HG03159 (cell line): ENCODE results near the gene MED27.
"Not testable (repeated sequence)": the region's sequence is repeated elsewhere in the genome, so short reads cannot be mapped to it uniquely, and the experiment has no call there.

Experiments used
- ATAC-seq: cut with Tn5 transposase; IDR thresholded peaks from one replicate; pipeline ENCODE4 v1.9.1; 2021; ENCODE audit warnings: mild to moderate bottlenecking, moderate library complexity; ENCODE audit not compliant: unreplicated experiment

Gene MED27

DNA sequence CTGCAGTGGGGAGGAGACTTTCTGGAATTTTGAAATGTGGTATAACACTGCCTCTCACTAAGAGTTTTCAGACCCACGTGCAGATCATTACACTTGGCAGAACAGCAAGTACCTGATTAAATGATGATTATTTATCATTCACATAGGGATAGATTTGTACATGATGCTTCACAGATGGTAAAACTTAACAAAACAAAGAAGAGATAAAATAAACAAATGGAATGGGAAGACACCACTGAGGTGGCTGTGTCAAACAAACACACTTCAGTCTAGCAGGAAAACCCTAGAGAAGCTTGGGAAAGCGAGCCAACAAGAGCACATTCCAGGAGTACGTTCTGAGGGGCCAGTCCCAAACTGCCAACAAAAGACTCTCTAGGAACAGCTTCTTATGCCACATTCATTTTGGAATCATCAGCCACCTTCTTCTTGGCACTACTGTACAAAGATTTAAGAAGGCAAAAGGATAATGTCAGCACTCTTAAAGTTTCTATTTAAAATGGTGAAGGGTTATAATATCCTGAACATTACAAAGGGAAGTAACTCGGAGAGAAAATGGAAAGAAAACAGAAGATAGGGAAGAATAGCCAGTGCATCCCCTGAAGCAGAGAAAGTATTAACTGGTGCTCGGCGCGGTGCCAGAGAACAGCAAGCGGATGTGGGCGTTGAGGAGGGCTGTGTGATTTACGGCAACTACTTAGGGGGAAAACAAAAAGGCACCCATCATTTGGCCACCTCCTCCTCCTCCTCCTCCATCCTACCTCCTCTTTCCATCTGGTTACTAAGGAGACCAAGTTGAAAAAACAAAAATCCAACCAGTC, 1.6 kb downstream of the MED27 start:
- no peak for ATAC-seq

DNA sequence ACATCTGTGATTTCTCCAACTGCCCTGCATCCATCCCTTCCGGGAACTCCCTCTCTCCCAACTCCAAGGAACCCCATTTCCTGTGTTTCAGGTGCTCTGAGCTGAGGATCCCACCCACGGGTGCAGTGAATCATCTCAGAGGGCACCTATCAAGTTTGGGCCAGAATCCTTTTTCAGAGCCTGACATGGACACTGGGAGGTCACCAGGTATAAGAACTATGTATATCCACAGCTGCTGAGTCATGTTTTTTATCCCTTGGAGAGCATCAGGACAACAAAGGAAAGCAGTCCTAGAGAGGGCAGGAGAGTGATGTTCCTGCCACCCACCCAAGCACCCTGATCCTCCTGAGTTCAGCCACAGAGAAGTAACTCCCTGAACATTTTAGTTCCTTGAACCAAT, 3.8 kb downstream of the MED27 start:
- no peak for ATAC-seq

DNA sequence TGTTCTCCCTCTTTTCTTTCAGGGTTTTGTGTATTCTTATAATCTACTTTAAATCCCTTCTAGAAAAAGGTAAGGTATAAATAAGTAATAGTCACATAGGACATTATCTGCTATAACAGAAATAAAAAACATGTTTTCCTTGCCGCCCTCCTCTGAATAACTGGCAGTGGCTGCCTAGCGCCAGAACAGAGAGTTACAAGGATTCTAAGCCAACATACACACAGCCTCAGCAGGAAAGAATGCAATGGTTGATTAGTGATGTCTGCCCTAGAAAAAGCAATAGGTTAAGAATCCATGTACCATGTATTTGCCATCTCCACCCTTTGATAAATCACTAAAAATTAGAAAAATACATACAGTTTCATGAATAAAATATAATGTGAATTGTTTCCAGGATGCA, 4.9 kb downstream of the MED27 start:
- ATAC-seq: no peak

DNA sequence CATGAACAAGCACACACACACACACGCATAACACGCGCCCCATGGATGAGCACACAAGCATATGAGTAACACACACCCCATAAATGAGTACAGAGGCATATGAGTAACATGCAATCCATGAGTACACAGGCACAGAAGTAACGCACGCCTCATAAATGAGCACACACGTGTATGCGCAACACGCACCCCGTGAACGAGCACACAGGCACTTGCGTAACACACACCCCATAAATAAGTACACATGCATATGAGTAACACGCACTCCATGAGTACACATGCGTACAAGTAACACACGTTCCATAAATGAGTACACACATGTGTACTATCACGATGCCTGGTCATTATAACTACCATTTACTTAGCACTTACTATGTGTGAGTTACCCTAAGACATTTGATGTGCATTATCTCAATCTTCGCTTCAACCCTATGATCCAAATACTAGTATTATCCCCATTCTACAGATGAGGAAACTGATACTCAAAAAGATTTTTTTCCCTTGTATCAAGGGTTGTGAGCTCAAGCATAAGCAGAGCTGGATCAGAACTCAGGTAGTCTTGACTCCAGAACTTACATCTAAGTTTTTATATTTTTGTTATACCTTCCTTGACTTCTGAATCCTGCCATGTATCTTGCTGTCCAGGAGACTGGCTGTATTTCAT, 7.7 kb downstream of the MED27 start:
- ATAC-seq: no peak

DNA sequence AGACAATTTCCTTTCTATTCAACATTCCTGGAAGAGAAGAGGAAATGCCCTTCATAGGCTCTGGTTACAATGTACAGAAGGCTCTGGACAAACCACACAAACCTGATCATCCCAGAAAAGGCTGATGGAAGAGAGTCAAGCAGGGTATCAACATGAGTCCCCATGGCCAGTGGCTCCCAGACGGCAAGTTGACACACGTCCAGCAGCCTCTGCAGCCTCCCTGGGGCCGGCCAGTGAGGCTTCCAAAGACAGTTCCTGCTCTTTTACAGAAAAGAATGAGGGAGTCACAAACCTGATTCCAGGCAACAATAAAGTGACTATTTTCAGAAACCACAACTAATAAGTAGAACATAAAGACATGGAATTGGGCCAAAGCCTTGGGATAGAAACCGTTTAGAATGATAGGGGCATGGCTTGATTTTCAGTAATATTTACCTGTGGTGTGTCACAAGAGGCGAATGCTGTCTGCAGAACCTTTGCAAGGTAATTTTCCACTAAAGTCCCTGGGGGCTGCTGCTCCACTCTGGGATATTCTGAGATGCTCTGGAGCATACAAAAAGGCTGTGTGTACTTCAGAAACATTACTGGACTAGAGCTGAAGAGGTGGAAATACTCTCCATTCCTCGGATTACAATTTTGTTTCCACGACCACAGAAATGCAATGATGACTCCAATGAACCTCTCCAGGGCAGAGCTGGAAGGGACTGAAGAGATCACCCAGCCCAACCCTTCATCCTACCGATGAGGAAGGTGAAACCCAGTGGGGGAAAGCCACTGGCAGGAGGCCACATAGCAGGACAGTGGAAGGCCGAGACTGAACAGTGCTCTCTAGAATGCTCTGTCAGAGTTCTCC, 10.4 kb downstream of the MED27 start:
- no peak for ATAC-seq

DNA sequence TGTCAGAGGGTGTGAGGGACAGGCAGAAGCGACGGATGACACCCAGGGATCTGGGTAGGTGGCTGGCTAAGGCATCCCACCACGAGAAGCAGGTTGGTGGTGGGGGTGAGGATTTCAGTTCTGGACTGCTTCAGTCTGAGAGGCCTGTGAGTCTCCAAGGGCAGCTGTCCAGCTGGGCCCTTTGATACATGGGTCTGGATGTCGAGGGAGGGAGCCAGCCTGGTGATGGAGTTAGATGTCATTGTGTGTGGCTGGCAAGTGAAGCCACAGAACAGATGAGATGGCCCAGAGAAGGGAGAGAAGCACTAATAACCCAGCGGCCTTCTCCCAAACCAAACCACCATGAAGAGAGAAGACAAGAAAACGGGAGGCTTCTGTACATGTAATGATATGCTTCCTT, 11.1 kb downstream of the MED27 start:
- no peak for ATAC-seq

DNA sequence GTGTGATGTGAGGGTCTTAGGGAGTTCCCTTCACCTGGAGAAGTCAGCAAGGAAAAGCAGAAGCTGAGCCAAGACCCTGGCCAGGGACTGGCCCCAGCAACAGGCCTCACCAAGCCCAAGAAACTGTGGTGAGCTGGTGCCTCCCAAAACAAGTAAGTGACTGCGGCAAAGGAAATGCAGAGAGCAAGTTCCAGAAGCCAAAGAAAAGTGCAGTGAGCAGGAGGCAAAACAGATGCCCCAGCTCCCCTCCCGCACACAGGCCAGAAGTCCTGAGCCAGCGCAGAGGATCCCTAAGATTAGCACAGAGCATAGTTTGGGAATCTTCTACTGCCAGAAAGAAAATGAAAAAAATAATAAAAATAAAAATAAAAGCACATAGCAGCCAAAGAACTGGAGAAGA, 13.2 kb downstream of the MED27 start:
- no peak for ATAC-seq

DNA sequence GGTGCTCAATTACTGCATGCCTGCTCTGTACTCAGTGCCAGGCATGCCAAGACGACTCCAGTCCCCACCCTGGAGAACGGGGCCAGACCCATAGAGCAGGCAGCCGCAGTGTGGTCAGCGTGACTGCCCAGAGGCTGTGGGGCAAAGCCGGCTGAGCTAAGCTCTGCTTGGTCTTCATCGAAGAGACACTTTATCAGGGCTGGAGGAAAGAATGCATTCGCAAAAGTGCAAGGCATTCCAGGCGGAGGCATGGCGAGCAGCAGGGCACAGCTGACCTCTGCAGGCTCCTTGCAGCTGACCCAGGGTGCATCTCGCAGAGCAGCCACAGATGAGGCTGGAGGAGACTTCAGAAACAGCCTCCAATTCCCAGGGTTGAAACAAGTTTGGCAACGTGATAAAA, 13.6 kb downstream of the MED27 start:
- ATAC-seq: no peak

DNA sequence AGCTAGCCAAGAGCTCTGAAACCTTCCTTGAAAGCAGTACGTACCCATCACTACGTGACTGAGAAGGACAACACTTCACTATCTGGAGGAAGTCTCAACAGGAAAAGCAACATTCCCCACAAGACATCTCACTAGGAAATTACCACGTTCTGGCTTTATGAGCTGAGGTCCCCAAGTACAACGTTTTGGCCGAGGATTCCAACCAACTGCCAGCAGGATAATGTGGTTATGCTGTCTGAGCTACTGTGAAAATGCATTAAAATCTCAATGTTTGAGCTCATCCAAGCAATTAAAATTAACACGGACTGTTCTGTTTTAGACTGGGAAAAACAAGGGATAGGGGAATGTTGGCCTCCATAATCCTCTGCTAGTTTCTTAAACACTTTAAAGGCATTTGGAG, 16.4 kb downstream of the MED27 start:
- no peak for ATAC-seq

DNA sequence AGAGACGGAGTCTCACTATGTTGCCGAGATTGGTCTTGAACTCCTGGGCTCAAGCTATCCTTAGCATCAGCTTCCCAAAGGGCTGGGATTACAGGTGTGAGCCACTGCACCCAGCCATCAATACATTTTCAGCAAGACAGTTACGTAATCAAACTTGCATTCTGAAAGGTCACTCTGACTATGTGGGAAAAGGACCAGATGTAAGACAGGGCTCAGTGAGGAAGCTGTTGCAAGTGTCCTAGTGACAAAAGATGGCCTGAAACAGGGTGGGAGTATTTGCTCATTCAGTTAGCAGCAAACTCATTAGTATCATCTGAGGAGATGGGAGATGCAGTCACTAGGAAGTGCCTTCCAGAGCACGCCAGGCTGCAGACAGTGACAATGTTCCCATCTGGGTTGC, 16.9 kb downstream of the MED27 start:
- ATAC-seq: no peak

DNA sequence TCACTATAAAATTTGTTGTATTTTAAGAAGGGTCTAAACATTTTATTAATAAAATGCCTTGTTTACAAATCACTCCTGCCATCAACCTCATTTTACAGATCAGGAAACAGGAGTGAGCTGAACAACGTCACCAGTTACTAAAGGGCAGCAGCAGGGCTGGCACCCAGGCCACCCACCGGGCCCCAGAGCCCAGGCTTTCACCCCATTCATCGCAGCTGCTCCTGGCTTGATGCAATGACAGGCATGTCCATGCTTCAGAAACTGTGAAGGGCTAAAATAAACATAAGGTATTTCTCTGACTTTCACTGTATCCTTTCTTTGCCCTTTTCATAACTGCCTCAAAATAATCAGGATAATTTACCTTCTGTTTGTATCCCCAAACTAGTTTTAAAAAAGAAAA, 18.1 kb downstream of the MED27 start:
- no peak for ATAC-seq

DNA sequence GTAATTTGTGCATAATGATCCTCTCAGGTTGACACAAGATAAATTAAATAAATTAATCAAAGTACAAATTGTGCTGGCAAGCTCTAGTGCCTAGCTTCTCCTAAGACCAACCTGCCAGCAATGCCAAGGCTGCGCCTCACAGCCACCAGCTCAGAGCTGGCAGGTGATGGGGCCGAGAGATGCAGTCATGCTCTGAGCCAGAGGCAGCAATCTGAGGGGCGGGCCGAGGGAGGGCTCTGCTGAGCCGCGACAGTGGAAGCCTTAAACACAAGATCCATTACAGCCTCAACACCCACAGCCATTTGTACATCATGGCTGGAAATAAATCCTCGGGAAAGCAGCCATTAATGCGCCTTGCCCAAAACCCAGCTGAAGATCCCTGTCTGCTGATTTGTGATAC, 20.3 kb downstream of the MED27 start:
- ATAC-seq: no peak

DNA sequence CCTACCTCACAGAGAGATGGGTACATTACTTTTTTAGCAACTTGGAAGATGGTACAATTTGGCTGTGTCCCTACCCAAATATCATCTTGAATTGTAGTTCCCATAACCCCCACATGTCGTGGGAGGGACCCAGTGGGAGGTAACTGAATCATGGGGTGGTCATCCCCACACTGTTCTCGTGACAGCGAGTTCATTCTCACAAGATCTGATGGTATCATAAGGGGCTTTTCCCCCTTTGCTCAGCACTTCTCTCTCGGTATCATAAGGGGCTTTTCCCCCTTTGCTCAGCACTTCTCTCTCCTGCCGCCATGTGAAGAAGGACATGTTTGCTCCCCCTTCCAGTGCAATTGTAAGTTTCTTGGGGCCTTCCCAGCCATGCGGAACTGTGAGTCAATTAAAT, 21.4 kb downstream of the MED27 start:
- ATAC-seq: not testable (repeated sequence)

DNA sequence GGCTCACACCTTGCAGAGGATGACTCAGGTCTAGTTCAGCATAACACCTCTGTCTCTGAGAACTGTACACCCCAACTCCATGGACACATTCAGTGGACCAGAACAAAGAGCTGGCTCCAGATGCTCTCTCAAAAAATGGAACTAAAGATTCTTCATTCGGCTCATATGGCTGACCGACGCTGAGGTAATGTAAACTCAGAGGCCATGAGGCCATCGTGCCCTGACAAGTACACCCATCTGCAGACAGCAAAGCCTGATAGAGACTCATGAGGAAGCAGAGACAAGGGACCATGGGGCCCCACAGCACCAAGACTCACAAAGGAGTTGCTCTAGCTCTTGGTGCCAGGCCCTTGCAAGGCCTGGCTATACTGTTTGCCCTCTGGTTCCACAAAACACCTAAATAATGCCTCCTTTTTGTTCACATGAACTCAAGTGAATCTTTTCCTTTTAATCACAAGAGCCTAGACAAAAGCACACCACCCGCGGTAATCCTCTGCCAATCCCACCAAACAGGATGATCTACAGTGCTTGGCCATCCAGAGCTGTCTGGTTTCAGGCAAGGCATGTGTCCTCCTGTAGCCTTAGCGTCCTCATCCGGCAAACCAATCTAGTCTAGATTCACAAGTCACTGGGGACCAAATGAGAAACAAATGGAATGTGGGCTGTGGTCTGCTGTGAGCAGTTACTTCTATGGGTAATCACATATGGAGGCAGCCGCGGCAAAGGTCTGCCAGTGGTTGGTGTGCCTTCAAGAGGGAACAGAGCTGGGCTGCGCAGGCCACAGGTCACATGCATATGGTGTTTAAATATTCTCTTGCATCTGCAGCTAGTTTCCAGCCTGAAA, 22.7 kb downstream of the MED27 start:
- no peak for ATAC-seq

DNA sequence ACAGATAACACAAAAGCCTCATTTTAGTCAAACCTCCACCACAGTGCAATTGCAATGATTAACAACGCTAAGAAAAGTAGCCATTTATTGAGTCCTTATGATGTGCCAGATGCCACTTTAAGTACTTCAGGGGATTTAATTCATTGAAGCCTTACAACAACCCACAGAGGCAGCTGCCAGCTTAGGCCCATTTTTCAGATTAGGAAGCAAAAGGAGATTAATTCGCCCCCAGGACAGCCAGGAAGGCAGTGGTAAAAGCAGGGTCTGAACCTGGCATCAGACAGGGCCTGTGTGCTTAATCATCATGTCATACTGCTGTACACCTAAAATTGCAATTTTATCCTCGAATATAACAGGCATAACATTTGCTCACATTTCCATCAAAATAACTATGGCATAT, 23.9 kb downstream of the MED27 start:
- no peak for ATAC-seq

DNA sequence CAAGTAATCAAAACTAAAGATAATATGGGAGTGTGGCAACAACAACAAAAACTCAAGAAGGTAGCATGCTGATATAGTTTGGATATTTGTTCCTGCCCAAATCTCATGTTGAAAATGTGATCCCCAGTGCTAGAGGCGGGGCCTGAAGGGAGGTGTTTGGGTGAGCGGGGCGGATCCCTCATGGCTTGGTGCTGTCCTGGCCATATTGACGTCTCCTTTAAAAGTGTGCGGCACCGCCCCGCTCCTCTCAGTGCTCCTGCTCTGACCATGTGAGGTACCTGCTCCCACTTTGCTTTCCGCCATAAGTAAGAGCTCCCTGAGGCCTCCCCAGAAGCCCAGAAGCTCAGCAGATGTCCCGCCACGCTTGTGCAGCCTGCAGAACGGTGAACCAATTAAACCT, 25.6 kb downstream of the MED27 start:
- ATAC-seq: no peak

DNA sequence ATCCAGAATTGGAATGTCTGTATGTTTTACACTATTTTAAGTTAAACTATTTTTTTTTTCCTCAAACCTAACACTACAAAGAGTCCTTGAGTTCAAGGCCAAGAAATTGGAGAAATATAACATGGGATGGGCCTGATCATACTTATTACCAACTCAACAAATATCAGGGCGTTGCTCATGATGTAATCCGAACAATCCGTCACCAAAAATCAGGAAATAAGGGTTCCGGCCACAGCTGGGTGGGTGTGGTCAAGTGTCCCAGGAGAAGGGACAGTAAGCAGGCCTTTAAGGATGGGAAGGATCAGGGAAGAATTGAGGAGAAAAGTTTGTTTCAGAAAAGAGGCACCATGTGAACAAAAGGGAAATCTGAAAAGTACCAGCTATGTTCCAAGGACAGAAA, 29.8 kb downstream of the MED27 start:
- no peak for ATAC-seq

DNA sequence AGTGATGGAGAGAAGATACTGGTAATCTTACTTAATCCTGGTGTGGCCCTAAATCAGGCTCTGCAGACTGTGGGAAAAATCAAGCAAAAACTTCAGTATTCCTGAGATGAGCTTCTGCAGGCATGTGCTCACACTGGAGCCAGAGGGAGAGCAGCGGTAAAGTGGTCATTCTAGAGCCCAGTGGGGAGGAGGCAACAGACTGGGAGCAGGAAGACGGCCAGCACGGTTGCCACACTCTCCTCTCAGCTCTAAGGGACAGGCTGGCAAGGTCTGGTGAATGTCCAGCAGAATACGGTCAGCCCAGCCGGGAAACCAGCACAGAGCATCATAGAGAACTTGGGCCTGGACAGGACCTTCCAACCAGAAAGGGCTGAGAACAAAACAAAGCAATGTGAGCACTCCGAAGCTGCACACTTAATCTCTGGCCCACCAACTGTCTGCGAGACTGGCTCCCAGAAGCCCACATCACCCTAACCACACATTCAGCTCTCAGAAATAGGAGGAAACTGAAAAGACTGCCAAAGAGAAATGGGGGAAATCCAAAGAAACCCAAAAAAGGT, 30.3 kb downstream of the MED27 start:
- no peak for ATAC-seq

DNA sequence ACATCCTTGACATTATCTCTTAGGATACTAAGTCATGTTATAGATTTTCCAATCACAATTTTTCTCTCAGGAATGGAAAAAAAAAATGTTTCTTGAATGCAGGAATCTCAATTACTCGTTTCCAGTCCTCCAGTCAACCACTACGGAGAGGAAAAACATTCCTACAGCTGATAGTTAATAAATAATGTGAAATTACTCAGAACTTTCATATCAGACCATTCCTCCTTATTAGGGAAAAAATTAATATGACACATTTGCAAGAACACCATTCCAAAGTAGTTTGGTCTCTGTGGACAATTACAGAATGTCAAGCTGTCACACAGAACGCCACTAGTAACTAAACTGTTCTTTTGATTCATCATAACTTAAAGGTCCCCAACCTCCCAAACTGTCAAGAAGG, 31.5 kb downstream of the MED27 start:
- no peak for ATAC-seq

DNA sequence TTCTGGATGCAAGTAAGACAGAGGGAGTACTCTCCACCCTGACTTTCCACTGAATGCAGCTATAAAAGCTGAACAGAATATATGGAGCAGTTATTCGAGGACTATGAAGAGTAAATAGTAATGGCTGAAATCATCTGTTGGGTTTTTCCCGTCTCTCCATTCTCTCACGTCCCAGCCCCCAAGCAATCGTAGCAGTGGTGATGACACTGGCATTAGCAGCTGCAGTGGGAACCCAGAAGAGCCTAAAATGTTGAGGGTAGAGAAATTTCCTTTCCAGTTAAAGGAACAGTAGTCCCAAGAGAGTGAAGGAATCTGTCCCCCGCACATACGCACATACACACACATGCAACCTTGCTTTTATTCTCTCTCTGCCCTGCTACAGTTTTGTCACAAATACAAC, 33.2 kb downstream of the MED27 start:
- ATAC-seq: no peak
